CD4-positive, alpha-beta T cell treated with Interferon gamma for 1 hour (primary cell): ENCODE data around the gene ADPRH.
"Not testable (repeated sequence)": the region's sequence is repeated elsewhere in the genome, so short reads cannot be mapped to it uniquely, and the experiment has no call there.

ENCODE experiments used
- DNase-seq: peaks from one replicate; pipeline ENCODE4 v3.0.0-alpha.2; 2020

The ADPRH gene

GRCh38 chr3:119560160-119560559 lies 19.1 kb upstream of the ADPRH start:
- DNase-seq, result no peak

- DNase-seq, result peak; percentile 77
Measured at GRCh38 chr3:119562307-119562961, 16.9 kb upstream of the ADPRH start.

DNA sequence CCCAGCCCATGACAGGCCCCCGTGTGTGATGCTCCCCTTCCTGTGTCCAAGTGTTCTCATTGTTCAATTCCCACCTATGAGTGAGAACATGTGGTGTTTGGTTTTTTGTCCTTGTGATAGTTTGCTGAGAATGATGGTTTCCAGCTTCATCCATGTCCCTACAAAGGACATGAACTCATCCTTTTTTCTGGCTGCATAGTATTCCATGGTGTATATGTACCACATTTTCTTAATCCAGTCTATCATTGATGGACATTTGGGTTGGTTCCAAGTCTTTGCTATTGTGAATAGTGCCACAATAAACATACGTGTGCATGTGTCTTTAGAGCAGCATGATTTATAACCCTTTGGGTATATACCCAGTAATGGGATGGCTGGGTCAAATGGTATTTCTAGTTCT lies 16.0 kb upstream of the ADPRH start:
- DNase-seq, result not testable (repeated sequence)

GRCh38 chr3:119569156-119569555 lies 10.1 kb upstream of the ADPRH start:
- no peak for DNase-seq

DNA sequence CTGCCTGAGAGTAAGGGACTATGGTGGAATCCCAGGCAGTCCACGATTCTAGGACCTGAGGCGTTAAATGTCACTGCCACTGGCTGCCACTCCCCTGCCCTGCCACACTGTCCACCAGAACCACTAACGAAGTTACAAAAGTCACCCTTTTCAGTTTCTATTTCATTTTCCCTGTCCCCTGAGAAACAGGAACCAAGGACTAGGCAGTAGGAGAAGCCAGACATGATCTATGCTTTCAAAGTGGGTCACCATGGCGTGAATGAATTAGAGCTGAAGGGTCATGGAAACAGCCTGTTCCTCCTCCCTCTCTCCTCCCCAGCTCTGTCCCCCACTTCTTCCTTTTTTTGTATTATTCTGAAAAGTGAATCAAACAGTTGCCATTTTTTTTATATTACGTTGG lies 9.1 kb upstream of the ADPRH start:
- peak; percentile 50 for DNase-seq

GRCh38 chr3:119571230-119571629 lies 8.1 kb upstream of the ADPRH start:
- no peak for DNase-seq

GRCh38 chr3:119571688-119572087 lies 7.6 kb upstream of the ADPRH start:
- DNase-seq, result no peak

GRCh38 chr3:119575507-119575906 lies 3.8 kb upstream of the ADPRH start:
- DNase-seq, result no peak

DNA sequence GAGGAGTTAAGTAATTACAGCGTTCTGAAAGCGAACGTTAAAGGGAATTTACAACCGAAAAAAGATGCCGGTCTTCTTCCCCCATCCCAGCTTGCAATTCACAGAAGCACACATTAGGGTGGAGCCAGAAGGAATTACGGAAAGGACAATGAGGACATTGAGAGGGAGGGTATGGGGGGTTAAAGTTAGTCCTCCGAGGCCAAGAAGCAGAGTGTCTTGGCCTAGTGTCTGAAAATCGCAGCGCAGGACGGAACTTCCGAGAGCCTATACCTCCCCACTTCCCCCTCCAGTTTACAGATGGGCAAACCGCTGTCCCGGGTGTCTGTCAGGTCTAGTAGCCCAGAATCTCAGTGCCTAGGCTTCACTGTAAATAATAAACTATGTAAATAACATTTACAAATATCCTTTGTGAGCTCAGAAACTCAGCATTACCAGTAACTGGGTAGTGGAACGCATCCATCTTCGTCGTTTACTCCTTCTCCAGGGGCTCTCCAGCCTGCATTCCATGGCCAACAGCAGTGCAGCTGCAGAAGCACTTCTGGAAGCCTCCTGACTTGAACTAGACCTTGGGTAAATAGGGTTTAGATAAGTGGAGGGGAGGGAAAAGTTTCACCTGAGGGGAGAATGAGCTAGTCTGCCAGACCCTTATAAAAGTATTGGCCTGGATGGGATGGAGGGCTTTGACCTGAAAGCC lies 922 bp downstream of the ADPRH start:
- peak; percentile 56 for DNase-seq

- peak; percentile 30 for DNase-seq
Measured at GRCh38 chr3:119582178-119582577, 2.9 kb downstream of the ADPRH start.

DNA sequence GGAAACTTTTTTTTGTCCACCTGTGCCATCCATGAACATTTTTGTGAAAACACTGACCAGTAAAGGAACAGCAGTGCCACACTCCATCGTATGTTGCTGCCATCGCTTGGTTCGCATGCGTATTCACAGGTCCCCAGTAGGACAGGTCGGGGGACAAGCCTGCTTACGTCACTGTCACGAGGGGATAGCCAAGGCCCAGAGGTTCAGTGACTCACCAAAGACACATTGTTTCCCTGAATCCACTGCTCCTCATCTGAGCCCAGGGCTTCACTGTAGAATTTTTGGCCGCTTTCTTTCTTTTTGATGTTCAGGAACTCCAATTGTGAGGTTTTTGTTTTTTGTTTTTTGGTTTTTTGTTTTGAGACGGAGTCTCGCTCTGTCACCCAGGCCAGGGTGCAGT lies 5.9 kb downstream of the ADPRH start:
- DNase-seq, result peak; percentile 9

GRCh38 chr3:119585856-119586570 lies 6.7 kb downstream of the ADPRH start:
- DNase-seq, result no peak

DNA sequence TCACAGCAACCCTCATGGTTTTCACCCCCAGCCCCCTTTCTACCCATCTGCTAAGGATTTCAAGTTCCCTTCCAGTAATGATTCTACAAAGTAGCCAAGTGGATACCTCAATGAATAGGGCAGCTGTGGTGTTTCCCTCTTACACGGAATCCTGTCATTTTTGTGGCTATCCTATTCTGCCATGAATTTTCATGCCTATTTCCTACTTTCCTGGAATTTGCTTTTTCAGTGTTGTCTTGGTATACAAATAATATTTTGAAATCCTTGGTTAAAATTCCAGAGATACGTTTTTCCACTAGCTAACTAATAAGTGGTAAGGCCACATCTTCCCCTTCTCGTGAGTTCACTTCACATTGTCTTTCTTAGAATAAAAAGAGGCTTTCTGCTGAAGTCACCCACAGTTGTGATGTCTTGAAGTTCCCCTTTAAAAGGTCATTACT lies 7.5 kb downstream of the ADPRH start:
- DNase-seq, result no peak

DNA sequence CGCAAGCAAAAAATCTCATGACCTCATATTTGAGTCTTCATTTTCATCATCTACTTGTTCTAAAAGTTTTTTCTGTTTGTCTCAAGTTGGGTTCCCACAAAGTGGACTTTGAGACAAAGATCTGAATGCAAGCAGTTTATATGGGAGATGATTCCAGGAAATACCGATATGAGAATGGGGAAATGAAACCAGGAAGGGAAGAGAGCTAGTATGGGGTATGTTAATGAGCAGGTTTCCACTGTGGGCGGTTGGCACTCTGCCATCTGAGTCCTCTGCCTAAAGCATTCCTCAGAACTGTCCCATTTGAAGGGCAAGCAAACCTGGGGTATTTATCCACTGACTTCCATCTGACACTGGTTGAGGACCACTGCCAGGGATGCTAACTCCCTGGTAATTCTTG lies 8.8 kb downstream of the ADPRH start:
- DNase-seq, result peak; percentile 54

DNA sequence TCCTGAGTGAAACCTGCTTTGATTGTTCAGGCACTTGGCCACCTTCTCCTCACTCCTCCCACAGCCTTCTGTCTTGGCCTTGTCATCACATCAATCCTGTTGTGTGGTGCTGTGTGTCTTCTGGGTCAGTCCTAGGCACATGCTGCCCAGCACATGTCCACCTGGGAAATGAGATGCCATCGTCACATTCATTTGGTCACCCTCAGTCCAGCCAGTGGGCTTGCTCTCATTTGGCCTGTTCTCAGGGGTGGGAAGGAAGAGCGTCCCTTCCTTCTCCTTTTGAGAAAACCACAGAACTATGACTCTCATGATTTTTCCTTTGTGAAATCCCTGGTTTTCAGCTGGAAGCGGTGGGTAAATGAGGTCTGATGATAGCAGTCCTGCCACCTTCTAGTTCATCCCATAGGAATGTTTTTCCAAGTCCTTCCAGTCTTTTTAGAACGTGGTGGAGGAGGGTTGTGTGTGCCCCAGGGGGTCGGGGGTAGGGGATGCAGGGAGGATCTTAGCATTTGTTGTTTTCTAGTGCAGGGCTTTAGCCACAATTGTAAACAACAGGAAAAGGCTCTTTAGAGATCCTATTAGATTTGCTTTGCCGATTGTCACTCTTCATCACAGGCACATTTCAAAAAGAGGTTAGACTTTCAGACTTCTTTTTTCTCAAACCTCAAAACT lies 9.9 kb downstream of the ADPRH start:
- peak; percentile 55 for DNase-seq

- DNase-seq, result no peak
Measured at GRCh38 chr3:119590706-119591105, 11.4 kb downstream of the ADPRH start.

- DNase-seq, result no peak
Measured at GRCh38 chr3:119592861-119593260, 13.6 kb downstream of the ADPRH start.

DNA sequence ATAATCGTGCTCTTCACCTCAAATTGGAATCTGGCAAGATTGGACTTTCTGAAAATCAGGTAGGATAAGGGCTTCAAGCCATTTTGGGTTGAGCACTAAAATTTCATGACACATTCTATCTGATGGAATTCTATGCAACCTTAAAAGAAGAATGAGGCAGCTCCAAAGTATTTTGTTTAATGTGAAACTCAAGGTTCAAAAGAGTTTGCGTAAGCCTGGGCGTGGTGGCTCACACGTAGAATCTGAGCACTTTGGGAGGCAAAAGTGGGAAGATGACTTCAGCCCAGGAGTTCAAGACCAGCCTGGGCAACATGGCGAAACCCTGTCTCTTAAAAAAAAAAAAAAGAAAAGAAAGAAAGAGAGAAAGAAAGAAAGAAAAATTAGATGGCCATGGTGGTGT lies 14.8 kb downstream of the ADPRH start:
- no peak for DNase-seq

GRCh38 chr3:119594929-119595328 lies 15.6 kb downstream of the ADPRH start:
- not testable (repeated sequence) for DNase-seq

DNA sequence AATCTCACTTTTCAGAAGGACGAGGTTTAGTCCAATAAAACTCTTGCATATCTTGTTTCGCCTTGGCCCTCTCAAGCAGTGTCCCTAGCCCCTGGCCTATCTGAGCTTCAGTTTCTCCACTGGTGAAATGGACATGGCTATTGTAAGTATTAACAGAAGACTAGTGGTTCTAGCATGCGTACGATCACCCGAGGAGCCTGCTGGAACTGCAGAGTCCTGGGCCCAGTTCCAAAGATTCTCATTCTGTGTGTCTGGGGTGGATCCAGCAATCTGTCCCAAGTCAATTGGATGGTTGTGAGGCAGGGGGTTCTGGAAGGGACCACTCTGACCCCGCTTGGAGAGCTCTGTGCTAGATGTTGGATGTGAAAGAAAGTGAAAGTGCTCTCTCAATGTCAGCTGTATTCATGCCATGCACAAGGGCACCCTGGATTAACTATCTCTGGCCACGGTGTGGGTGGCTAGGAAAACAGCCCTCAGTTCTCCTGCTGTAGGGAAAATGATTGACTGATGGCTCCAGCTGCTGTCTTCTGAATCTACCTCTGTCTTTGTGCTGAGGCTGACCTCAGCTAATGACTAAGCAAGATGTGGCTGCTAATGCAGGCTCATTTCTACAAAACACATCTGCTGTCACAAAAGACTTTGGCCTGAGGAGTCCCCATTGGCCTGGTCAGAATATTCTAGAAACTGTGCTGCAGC lies 16.5 kb downstream of the ADPRH start:
- no peak for DNase-seq

DNA sequence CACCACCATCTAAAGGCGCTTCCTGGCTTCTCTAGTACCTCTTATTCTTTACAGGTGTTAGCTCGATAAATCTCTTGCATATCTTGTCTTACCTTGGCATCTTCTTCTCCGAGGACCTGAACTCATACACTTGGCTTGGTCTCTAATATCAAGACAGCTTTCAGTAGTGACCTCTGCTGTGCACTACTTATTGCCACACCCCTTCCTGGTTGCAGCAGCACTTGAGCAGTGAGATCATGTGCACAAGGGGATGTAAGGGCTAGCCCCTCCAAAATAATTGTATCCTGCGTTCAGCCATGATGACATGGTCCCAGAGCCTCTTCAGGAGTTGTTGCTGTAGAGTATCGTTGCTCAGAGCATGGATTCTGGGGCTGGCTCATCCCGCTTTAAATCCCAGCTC lies 17.1 kb downstream of the ADPRH start:
- no peak for DNase-seq

DNA sequence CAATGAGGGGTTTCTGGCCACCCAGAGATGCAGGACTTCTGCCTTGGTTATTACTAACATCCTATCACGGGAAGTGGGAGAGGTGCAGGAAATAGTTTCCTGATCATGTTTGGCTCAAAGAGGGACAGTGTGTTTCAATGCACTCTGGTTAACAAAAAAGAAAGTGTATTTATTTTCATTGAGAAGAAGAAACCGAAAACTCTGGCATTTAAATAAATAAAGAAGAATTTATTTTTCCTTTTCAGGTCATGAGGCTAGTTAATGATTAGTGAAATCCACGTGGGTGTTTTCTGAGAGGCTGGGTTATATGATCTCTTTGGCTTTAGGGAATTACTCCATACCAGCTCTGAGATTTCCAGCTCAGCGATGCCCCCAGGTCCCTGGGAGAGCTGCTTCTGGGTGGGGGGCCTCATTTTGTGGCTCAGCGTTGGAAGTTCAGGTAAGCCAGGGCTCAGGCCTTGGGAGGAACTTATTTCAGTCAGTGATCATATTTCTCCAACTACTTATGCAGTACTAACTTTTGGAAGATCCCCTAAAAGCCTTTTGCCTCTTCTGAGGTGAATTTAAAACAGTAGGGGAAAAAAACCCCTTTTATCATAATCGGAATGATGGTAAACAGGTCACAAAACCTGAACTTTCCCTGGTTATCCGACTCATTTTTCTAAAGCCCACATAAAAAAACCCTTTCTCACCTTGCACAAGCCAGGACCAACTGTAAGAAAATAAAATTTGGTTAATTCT lies 18.4 kb downstream of the ADPRH start, which contains the start of gene PLA1A:
PLA1A (plus strand) TSS at position 338 of the 741 bp plus-strand sequence; CDS start at position 367, 29 bp downstream.
- no peak for DNase-seq
